Kidney glomerular epithelial cell (primary cell): ENCODE results near the gene SNTB2.
"Not testable (repeated sequence)": the region's sequence is repeated elsewhere in the genome, so short reads cannot be mapped to it uniquely, and the experiment has no call there.

Experiments
- DNase-seq: peaks from one replicate; lab custom pipeline; 2025; lab: John Stamatoyannopoulos, UW

Gene SNTB2

DNA sequence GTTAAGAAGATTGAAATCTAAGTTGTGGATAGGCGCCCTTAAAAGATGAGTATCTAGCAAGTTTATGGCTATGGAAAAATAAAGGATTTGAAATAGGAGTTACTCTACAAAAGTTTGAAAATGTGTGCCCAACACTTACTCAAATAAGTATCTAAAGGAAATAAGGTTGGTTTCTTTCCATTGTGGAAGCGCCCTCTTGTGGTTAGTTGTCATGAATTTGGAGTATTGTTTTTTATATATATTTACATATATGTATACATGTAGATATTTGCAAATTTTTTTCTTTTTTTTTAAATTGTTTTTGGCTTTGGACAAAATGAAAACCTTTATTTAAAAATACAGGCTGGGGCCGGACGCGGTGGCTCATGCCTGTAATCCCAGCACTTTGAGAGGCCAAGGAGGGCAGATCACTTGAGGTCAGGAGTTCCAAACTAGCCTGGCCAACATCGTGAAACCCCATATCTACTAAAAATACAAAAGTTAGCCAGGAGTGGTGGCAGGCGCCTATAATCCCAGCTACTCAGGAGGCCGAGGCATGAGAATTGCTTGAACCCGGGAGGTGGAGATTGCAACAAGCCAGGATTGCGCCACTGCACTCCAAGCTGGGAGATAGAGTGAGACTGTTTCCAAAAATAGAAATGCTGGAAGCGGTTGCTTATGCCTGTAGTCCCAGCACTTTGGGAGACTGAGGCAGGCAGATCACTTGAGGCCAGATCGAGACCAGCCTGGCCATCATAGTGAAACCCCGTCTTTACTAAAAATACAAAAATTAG, 100.2 kb downstream of the SNTB2 start:
- DNase-seq: peak; percentile 48

DNA sequence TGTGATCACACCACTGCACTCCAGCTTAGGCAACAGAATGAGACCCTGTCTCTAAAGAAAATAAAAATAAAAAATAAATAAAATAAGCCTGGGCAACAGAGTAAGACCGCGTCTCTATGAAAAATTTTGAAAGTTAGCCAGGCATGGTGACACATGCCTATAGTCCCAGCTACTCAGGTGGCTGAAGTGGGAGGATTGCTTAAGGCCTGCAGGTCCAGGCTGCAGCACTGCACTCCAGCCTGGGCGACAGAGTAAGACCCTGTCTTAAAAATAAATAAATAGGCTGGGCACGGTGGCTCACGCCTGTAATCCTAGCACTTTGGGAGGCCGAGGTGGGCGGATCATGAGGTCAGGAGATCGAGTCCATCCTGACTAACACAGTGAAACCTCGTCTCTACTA, 104.7 kb downstream of the SNTB2 start:
- DNase-seq: not testable (repeated sequence)

DNA sequence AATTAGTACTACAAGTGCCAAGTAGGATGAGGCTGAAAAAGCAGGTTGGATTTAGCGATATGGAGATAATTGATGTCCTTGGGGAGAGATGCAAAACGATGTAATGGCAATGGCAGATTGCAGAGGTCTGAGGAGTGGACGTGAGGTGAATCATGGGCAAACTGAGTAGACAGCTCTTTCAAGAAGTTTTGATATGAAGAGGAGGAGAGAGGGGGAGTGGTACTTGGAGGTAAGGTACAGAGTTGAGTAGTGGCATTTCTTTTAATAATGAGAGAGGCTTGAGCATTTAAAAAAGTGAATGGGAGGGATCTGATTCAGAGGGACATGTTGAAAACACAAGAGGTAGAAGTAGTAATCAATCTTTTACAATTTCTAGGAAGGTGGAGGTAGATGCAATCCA, 106.4 kb downstream of the SNTB2 start:
- no peak for DNase-seq

DNA sequence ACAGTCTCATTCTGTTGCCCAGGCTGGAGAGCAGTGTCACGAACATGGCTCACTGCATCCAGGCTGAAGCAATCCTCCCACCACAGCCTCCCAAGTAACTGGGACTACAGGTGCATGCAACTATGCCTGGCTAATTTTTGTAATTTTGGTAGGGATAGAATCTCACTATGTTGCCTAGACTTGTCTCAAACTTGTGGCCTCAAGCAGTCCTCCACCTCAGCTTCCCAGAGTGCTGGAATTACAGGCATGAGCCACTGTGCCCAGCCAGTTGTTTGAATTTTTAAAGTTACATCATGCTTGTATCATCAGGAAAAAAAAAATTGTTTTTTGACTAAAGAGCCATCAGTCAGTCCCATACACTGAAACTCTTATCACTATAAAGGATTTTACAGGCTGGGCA, 107.1 kb downstream of the SNTB2 start:
- no peak for DNase-seq

DNA sequence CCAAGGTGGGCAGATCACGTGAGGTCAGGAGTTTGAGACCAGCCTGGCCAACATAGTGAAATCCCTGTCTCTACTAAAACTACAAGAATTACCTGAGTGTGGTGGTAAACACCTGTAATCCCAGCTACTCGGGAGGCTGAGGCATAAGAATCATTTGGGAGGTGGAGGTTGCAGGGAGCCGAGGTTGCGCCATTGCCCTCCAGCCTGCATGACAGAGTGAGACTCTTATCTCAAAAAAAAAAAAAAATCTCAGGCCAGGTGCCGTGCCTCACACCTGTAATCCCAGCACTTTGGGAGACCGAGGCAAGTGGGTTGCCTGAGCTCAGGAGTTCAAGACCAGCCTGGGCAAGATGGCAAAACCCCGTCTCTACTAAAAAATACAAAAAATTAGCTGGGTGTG, 109.8 kb downstream of the SNTB2 start:
- not testable (repeated sequence) for DNase-seq

DNA sequence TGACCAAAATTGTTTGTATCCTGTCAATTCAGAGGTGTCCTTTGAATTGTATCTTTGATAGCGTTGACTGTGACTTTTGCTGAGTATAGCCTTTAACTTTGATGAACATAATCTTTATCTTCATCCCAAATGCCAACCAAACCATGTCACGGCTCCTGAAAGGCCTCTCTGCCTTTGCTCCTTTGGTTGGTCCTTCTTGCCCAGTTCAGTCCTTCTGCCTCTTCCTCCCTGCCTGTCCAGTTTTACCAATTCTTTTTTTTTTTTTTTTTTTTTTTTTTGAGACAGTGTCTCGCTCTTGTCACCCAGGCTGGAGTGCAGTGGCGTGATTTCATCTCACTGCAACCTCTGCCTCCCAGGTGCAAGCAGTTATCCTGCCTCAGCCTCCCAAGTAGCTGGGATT, 111.3 kb downstream of the SNTB2 start:
- DNase-seq: no peak

DNA sequence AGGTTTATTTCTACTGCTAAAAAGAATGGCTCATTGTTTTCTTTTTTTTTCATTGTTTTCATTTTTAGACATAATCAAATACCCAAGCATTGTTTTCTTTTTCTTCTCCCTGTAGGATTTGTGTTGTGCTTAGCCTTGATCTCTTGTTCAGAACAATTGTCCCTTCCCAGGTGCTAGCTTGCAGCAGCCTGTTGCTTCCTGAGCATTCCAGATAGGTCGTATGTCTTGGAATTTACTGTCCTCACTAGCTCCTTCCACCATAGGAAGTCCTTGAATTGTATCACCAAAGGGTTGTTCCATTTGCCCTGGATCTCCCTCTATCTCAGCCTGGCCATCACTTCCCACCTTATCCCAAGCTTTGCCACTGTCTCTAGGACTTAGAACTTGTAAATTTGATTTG, 114.2 kb downstream of the SNTB2 start:
- DNase-seq: no peak

DNA sequence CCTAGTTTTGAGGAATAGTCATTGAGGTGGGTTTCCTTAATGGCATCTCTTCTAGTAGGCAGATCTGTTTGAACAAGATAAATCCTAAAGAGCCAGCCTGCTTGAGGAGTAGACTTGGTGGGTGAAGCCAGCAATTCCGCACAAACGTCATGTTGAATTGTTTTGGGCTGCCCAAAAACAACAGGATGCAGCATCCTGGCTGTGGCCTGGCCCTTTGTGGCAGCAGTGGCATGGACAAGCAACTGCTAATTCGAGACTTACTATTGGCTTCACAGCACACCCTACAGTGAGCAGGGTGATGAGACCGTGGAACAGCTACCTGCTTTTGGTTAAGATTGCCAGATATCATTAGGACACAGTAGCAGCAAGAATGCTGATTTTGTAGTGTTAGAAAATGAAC, 114.9 kb downstream of the SNTB2 start:
- DNase-seq: no peak

DNA sequence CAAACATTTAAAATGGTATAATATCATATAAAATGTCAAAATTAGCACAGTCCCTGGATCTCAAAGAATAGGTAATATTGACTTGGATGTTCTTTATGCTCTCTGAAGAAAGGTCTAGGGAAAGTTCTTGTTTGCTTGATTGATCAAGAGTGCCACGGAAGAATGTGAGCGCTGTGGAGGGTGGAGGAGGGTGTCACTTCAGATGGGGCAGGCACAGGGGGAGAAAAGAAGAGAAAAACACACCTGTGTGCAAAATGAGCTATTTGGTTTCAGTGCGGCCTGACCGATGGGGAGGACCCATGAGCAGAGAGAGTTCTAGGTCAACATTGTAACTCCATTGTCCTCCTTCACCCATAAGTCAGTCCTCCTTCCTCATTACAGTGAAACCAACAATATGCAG, 115.3 kb downstream of the SNTB2 start:
- no peak for DNase-seq

DNA sequence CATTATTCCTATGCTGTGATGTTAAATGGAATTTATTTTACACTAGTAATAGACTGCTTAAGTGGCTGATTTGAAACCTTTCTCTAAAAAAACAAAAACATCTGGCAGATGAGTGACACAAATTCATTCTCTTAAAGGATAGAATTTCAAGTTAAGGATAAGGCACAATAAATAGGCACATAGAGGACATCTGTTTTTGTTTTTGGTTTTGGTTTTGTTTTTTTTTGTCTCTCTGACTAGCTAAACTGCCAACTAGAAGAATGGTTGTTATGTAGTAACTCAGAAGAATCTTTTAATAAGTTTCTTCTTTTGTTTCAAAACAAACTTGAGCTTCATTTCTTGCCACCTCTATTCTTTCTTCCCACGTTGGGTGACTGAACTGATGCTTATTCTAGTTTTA, 119.1 kb downstream of the SNTB2 start:
- no peak for DNase-seq

DNA sequence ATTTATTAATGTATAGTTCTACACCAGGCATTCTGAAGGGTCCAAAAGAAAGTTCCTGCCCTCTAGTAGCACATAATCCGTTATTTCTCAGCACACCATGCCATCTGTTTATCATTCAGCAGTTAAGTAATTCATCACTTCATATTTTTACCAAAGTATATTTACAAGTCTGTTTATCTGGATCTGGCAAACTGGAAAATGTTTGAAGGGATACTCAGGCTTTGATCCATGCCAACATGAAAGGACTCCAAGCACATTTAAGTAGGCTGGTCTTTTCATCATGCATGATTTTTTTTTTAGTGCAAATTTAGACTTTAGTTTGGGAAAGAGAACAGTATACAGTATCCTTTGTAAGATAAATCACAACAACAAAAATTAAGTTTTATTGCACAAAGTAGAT, 120.1 kb downstream of the SNTB2 start:
- no peak for DNase-seq

DNA sequence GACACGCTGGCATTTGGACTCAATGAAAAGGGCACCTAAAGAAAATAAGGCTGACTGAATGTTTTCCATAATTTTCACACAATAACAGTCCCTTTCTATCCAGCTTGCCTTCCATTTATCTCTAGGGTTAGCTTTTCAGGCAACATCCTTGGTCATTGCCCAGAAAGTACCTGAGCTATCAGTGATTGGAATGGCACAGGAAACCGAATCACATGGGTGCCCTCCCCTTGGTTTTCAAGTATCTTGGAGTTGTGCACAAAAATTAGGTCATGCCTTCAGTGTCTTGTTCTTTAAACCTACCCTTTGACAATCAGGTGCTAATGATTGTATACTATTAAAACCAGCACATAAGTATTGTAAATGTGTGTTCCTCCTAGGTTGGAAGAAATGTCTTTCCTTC, 120.9 kb downstream of the SNTB2 start:
- no peak for DNase-seq

DNA sequence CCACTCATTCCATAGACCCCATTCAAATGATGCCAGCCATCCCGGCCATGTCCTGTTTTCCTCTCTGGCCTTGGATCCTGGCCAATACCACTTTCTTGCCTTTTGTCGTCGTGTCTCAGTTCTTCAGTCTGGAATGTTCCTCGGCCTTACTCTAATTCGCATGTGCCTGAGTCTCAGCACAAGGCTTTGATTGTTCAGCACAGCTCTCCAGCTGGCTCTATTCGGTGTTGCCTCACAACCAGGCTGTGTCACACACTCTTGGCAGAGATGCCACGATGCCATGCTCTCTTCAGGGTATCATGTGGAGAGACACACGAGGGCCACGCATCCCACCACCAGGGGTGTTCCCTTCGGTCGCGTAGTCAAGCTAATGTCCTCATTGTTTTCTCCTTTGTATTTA, 122.4 kb downstream of the SNTB2 start:
- DNase-seq: no peak

DNA sequence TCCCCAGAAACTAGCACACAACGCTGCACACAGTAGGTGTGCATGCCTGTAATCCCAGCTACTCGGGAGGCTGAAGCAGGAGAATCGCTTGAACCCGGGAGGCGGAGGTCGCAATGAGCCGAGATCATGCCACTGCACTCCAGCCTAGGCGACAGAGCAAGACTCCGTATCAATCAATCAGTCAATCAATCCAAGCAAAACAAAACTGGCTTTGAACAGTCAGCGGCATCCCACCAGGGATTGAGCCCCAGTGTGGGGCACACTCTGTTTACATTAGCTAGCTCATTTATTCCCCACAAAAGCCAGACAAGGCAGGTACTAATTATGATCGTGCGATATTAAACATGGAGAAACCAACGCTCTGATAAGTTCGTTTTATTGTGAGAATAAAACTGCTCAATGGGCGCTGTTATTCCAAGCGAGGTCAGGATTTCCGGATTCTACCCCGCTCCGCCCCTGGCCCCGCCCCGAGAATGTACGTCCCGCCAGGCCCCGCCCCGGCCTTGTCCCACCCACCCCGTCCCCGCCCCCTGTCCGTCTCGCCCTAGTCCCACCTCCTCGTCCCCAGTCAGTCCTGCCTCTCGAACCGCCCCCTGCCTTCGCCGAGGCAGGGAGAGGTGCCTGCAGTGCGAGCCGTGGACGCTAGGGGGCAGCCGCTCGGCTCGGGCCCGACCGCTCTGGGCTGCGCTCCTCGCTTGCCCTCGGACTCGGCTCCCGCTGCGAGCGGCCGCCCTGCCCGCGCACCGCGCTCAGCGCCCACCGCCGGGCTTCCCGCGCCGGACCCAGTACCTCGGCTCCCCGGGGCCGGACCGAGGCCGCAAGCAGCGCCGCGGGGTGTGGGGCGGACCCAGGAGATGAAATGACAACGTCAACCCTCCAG, 123.9 kb downstream of the SNTB2 start, which contains the start of gene VPS4A:
Gene VPS4A (plus strand): TSS at position 698 of the 880 bp plus-strand sequence. CDS start 162 bp downstream, at position 860.
- peak; percentile 92 for DNase-seq

DNA sequence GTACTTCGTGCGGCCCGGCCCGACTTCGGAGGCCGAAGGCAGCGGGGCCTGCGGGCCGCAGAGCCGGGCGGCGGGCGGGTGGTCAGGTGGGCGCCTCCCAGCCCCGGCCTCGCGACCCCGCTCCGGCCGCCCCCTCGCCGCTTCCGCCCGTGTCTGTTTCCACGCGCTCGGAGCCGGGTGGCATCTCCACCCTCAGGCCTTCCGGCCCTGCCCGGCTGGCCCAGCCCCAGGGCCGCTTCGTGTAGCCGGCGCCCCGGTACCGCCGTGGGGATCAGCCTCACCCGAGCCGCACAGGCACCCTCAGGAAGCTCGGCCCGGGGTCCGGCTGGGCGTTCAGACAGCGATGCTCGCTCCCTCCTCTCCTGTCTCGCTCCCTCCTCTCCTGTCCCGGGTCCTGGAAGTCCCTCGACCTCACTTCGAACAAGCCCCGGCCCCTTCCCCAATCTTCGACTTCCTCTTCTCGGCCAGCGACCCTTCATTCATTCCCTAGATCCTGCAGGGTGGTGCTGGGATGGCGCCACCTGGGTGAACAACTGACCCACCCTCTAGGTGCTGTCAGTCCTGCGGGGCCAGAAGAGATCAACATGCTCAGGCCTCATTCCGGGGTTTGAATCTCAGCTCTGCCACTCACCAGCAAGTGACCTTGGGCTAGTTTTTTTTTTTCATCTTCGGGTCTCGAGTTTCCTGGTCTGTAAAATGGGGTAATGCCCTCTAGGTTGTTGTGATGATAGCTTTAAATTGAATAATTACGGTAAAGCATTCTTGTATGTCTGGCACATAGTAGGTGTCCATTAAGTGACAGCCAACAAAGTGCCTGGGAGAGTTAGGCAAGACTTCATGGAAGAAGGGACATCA, 124.8 kb downstream of the SNTB2 start:
- DNase-seq: peak; percentile 18

DNA sequence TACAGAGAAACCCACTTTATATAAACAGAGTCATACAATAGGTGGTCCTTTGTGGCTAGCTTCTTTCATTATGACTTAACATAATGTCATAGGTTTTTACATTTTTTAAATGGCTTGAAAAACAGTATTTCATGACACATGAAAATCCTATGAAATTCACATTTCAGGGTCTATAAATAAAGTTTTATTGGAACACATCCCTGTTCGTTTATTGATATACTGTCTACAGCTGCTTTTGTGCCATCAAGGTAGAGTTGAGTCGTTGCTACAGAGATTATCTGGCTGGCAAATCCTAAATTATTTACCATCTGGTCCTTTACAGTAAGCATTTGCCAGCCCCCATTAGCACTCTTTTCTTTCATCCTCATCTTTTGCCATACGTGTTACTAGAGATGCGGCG, 126.5 kb downstream of the SNTB2 start:
- no peak for DNase-seq

DNA sequence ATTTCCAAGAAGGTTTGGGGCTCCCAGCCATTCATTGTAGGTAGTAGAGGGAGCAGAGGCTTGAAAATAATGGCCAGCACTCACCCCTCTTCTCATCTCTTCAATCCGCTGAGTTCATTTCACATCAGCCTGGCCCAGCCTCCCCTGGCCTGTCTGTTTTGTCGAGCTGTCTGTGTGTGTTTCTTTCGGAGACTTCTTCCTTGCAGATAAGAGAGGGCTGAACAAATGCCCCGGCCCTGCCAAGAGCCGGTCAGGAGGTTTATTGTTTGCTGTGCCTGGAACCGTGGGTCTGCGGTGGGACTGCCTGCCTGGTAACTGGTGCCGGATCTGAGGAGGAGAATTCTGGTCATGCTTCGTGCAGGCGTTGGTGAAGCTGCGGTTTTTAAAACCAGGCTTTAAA, 127.6 kb downstream of the SNTB2 start:
- no peak for DNase-seq

DNA sequence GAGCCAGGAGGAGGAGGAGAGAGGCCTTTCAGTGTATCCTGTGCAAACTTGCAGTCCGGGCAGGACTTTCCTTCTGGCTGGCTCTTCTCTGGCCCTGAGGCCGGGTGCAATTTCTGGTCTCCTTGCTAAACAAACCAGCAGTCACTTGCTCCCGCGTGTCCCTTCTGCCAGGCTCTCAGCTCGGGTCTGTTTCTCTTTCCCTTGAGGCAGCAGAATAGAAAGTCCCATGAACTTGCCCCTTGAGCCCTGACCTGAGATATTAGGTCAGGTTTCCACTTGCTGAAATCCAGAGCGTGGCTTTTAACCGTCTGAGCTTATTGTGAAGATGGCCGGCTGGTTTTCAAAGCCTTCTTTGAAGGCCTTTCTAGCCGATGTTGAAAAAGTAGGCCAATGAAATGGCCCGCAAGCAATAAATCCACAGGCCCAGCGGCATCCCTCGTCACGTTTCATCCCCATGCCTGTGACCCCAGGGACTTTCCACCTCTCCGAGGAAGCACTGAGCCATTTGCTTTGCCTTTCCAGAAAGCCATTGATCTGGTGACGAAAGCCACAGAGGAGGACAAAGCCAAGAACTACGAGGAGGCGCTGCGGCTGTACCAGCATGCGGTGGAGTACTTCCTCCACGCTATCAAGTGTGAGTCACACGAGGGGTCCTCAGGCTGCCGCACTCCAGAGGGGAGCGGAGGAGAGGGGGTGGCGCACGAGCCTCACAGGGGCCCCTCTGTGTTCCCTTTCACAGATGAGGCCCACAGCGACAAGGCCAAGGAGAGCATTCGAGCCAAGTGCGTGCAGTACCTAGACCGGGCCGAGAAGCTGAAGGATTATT, 128.7 kb downstream of the SNTB2 start:
- DNase-seq: no peak

DNA sequence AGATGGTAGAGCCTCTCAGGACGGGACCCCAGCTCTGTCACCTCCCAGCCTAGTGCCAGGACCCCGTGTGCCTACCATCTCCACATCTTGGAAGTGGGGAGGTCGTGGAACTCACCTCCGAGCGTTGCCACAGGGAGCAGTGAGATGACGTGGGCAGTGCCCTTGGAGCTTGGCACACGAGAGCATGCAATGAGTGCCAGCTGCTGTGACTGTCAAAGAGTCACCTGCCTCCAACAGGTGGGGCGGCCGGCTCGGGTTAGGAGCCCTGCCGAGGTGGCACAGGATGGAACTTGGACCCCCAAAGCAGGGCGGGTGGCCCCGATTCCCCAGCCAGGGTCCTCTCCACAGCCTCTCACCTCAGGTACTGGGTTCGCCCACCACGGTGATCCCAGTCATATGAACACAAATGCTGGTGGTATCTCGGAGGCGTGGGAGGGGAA, 129.7 kb downstream of the SNTB2 start:
- DNase-seq: no peak

DNA sequence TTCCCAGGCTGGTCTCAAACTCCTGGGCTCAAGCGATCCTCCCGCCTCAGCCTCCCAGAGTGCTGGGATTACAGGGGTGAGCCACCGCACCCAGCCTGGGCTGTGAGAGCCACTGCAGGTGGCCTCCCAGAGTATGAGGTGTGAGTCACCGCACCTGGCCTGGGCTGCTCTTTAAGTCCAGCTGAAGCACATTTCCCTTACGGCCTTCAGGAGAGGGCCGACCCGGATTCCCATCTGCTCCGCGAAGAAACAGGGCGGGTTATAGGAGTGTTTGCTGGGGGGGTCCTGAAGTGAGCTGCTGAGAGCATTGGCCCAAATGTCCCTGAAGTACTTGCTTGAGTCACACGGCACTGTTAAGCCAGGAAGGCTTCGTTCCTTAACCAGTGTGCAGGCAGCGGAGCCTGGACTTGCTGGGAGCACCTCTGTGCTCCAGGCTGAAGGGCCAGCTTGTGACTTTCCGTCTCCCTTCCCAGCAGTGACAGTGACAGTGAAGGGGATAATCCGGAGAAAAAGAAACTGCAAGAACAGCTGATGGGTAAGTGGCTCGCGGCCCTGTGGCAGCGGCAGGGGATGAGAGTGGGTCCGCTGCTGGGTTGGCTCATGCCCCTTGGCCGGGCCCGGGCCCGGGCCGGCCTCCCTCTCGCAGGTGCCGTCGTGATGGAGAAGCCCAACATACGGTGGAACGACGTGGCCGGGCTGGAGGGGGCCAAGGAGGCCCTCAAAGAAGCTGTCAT, 131.4 kb downstream of the SNTB2 start:
- DNase-seq: no peak

DNA sequence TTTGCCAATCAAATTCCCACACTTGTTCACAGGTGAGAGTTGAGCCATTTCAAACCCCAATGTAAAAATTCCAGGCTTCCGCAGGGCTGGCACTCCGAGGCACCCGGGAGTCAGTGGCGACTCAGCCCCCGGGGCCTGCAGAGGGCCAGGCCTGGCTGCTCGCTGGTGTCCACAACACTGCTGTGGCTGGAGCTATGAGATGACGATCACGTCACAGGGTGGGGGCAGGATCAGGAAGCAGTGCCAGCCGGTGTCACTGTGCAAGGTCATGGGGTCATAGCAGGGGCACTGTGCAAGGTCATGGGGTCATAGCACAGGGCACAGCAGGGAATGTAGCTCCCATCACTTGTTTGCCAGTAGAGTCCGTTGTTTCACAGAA, 131.9 kb downstream of the SNTB2 start:
- no peak for DNase-seq
